ENCODE measurements around the gene TBX20. TPM values are rescaled to one million over a fixed set of nuclear protein-coding genes. Genes with fewer than 3 reads are reported as not detected.
"Not testable (repeated sequence)": the region's sequence is repeated elsewhere in the genome, so short reads cannot be mapped to it uniquely, and the experiment has no call there.

Gene TBX20
- total RNA-seq, 1 experiment from 2014 or later: not detected

- in situ Hi-C loops (cut with HindIII; ENCODE audit: low sequenced_read_pairs): no loop called here
- DNase-seq (ENCODE audit: low spot score): no peak
Measured at GRCh38 chr7:35256256-35257175, 2.6 kb upstream of the TBX20 start.

GRCh38 chr7:35255443-35256255 is 1.7 kb upstream of the TBX20 start:
- in situ Hi-C loops (cut with HindIII; ENCODE audit: low sequenced_read_pairs): no loop called here
- no peak for DNase-seq (ENCODE audit: low spot score)

- no peak for DNase-seq (ENCODE audit: low spot score)
- in situ Hi-C loops (cut with HindIII; ENCODE audit: low sequenced_read_pairs): no loop called here
Measured at GRCh38 chr7:35254496-35255442, 869 bp upstream of the TBX20 start.

GRCh38 chr7:35253460-35253709 is 515 bp downstream of the TBX20 start:
- in situ Hi-C loops (cut with HindIII; ENCODE audit: low sequenced_read_pairs): no loop called here
- no peak for DNase-seq (ENCODE audit: low spot score)

- in situ Hi-C loops (cut with HindIII; ENCODE audit: low sequenced_read_pairs): no loop called here
- no peak for DNase-seq (ENCODE audit: low spot score)
Measured at GRCh38 chr7:35252612-35253459, 1.1 kb downstream of the TBX20 start.

GRCh38 chr7:35251606-35252310 is 2.1 kb downstream of the TBX20 start:
- in situ Hi-C loops (cut with HindIII; ENCODE audit: low sequenced_read_pairs): no loop called here
- no peak for DNase-seq (ENCODE audit: low spot score)

- no peak for DNase-seq (ENCODE audit: low spot score)
- in situ Hi-C loops (cut with HindIII; ENCODE audit: low sequenced_read_pairs): no loop called here
Measured at GRCh38 chr7:35250941-35251340, 3.0 kb downstream of the TBX20 start.

GRCh38 chr7:35250452-35250851 is 3.4 kb downstream of the TBX20 start:
- in situ Hi-C loops (cut with HindIII; ENCODE audit: low sequenced_read_pairs): no loop called here
- no peak for DNase-seq (ENCODE audit: low spot score)

GRCh38 chr7:35249537-35249907 is 4.4 kb downstream of the TBX20 start:
- DNase-seq (ENCODE audit: low spot score): no peak
- in situ Hi-C loops (cut with HindIII; ENCODE audit: low sequenced_read_pairs): no loop called here

GRCh38 chr7:35248576-35249536 is 5.0 kb downstream of the TBX20 start:
- in situ Hi-C loops (cut with HindIII; ENCODE audit: low sequenced_read_pairs): no loop called here
- DNase-seq (ENCODE audit: low spot score): no peak

- in situ Hi-C loops (cut with HindIII; ENCODE audit: low sequenced_read_pairs): no loop called here
- no peak for DNase-seq (ENCODE audit: low spot score)
Measured at GRCh38 chr7:35246819-35247218, 7.1 kb downstream of the TBX20 start.

GRCh38 chr7:35241884-35242283 is 12.0 kb downstream of the TBX20 start:
- in situ Hi-C loops (cut with HindIII; ENCODE audit: low sequenced_read_pairs): no loop called here
- no peak for DNase-seq (ENCODE audit: low spot score)

- in situ Hi-C loops (cut with HindIII; ENCODE audit: low sequenced_read_pairs): no loop called here
- DNase-seq (ENCODE audit: low spot score): no peak
Measured at GRCh38 chr7:35241436-35241835, 12.5 kb downstream of the TBX20 start.

- DNase-seq (ENCODE audit: low spot score): not testable (repeated sequence)
Measured at GRCh38 chr7:35241008-35241407, 12.9 kb downstream of the TBX20 start.

GRCh38 chr7:35238456-35238855 is 15.4 kb downstream of the TBX20 start:
- DNase-seq (ENCODE audit: low spot score); in situ Hi-C loops (cut with HindIII; ENCODE audit: low sequenced_read_pairs): not testable (repeated sequence)

More at GRCh38 chr7:35241008-35241407, 12.9 kb downstream of the TBX20 start:
- in situ Hi-C loops (cut with HindIII; ENCODE audit: low sequenced_read_pairs): not testable (repeated sequence)

- no peak for DNase-seq (ENCODE audit: low spot score)
- in situ Hi-C loops (cut with HindIII; ENCODE audit: low sequenced_read_pairs): no loop called here
Measured at GRCh38 chr7:35232994-35233393, 20.9 kb downstream of the TBX20 start.

GRCh38 chr7:35231221-35231620 is 22.7 kb downstream of the TBX20 start:
- in situ Hi-C loops (cut with HindIII; ENCODE audit: low sequenced_read_pairs); DNase-seq (ENCODE audit: low spot score): not testable (repeated sequence)

All from G401 (cell line).